Stimulated activated CD4-positive, alpha-beta T cell treated with anti-CD3 and anti-CD28 coated beads, Interleukin-12 subunit alpha, Interleukin-12 subunit beta, amount 100 ng/mL, for 24 hours (primary cell): ENCODE data around the gene LITAFD.

Source experiments
- DNase-seq, 2 experiments: peaks; one replicate each; pipeline ENCODE4 v3.0.0-alpha.2; 2020; ENCODE audit warnings: low read depth in 2 of 2

The LITAFD gene

GRCh38 chr16:8920645-8921346 lies 38.6 kb downstream of the LITAFD start:
- DNase-seq: no peak

DNA sequence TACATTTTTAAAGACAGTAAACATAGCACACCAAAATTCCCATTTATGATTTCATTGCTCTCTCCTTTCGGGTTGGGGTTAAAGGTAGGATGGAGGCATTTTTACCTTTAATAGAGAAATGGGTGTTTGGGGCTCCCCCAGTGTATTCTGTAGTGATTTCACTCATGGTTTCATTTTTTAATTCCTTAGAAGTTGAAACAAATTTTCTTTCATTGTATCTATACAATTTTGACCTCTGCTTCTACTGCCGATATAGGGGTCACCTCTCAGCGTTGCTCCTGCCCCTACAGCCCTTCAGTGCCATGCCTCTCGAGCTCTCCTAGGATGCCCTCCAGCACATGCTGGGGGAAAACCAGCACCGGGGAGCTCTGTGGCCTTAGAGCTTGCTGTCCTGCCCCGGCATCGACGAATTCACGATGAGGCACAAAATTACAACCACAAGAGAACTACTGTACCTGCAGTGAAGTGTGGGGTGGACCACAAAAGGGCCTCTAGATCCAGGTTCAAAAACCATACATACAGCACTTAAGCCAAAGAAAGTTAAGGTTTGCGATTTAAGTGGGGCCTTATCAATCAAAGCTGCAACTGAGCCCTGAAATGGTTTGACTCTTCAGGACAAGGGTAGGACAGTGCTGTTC lies 39.3 kb downstream of the LITAFD start:
- no peak for DNase-seq

DNA sequence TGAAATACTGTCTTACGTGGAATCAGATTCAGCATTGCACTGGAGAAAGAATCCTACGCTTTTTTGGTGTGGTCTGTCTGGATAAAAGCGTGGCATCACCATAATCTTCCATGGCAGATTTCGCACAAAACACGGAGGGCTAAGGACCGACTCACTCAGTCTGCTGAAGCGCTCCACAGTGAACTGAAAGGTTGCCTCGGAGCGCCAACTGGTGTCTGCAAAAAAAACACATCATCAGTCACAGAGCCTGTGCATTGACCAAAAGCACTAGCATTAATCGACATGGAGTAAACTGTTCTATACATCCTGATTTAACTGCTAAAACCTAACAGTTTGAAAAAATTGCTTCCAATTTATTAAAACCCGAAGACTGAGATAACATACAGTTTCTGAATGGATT lies 41.0 kb downstream of the LITAFD start:
- DNase-seq: no peak

GRCh38 chr16:8924214-8924613 lies 42.1 kb downstream of the LITAFD start:
- DNase-seq: no peak

DNA sequence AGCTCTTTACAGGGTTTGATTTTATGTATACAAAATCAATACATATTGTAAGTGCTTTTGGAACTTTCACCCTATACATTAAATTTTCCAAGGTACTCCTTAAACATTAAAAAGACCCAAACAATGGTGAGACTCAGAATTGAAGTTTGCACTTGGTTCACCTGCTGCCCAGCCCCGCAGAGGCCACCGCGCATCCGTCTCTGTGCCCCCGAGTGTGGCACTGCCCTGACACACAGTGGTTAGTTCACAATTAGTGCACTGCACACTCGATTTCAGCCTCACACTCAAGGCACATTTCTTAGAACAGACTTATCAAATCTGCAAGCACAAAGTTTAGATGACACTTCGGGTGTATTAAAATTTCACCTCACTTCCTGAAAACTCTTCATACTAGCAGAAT lies 43.3 kb downstream of the LITAFD start:
- DNase-seq: no peak

GRCh38 chr16:8926827-8927226 lies 44.7 kb downstream of the LITAFD start:
- DNase-seq: no peak

GRCh38 chr16:8928467-8928957 lies 46.4 kb downstream of the LITAFD start:
- peak in 1 of 2 experiments; percentile 38 for DNase-seq

DNA sequence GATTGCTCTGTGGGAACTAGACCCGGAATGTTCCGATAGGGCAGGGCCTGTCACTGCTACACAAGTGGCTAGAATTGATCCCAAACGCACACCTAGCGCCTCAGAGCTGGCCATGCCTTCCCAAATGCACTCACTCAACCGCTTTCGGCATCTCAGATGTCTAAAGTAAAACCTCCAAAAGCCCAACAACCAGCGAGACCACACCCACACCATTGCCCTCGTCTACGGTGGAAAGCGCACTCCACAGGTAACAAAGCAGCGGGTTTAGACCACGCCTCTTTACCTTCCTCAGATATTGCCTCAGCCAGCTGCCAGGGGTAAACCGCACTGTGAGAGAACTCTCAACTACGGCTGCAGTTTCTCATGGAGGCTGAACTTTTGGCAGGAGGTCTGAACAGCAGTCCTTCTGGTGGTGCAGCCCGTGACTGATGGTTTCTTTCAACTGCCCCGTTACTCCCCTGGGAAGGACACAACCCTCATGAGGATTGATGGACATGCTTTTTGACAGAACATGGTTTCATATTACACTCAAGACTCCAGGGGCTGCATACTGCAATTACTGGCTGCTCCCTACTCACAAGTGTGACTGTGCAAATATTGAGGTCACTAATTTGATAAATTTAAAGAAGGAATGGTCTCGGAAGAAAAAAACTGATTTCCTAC lies 47.1 kb downstream of the LITAFD start:
- DNase-seq: no peak

DNA sequence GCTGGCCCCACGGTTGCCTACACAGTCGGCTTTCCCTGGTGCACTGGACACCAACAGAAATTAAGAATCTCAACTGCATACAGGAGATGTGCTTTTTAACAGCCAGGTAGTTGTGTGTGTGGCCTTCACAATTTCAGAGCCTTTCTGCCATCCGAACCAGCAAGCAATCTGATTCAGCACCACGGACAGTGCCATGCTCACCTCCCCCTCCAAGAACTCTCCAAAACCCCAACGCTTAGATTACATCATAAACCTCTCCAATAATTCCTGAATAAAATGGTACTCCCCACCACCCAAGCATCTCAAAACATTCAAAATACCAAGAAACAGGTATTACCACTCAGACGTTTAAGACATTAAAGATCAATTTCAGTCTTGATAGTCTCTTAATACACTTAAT lies 49.7 kb downstream of the LITAFD start:
- DNase-seq: peak in 1 of 2 experiments; percentile 24

- no peak for DNase-seq
Measured at GRCh38 chr16:8934601-8935000, 52.5 kb downstream of the LITAFD start.
